ENCODE results near the gene TCTN1.

The TCTN1 gene

DNA sequence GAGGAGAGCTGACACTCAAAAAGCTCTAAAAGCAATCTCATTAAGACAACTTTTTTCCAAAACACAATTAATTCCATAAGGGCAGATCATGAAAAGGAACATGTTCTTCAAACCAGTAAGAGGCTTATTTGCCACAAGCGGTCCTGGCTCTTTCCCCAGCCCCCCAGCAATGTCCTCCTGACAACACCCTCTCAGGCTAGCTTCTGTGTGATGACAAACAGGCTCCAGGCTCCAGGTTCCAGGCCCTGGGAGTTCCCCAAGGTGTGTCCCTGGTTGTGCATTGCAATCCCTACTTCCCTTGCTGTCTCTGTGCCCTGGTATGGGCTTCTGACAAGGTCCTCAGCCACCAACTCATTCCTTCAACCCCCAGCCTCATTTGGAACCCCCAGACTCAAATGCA is 66.1 kb downstream of the TCTN1 start:
- DNase-seq (ENCODE audit: low read depth in 3 of 3) = no peak

DNA sequence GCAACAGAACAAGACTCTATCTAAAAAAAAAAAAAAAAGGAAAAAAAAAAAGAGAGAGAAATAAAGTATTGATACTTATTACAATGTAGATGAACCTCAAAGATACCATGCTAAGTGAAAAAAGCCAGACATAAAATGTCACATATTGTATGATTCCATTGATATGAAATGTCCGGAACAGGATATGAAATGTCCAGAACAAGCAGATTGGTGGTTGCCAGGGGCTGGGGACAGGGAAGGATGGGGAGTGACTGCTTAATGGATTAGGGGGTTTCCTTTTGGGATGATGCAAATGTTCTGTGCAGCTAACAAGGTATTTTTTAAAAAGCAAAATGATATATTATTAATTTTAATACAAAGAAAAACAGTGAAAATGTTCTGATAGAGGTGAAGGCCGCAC is 70.0 kb downstream of the TCTN1 start:
- no peak for DNase-seq (ENCODE audit: low read depth in 3 of 3)

DNA sequence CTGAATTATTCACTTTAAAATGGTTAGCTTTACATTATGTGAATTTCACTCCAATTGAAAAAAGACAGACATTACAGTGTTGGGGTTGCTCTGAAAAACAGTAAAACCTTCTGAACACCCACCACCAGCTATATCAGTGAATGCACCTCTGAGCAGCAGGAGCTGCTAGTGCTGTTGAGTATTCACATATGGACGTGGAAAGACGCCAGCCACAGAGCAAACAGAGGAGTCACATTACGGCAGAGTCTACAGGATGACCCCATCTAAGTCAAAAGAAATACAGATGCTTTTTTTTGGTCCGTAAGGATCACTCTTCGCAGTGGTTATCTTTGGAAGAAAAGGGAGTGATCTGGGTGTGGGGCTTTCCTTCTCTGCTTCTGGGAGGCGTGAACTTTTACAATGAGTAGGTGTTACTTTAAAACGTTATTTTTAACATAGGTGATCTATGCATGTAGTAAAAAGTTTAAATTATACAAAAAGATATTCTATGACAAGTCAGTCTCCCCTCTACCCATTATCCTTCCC is 70.4 kb downstream of the TCTN1 start:
- DNase-seq (ENCODE audit: low read depth in 3 of 3) = no peak

DNA sequence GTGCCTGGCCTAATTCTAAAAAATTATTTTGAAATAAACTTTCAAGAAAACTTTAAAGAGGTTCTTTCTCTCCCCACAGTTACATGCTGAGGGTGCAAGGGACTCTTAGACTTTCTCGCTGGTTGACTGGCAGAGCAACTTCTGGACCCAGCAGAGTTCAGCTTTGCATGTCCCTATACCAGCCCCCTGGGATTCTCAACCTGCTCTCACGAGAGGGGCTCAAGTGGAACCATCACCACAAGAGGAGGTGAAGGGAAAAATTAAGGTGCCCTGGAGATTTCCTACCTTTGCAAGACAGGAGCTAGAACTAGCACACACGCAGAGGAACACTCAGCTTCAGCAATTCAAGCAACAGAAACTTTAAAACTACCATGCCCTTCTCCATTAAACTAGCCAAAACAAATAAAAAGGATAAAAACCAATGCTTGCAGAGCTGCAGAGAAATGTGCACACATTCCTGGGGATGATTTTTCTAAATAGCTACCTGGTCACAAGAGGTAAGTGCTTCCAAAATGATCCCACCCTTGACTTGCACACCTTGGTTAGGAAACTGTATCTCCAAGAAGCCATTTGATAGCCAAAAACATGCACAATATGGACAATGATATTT is 72.5 kb downstream of the TCTN1 start:
- DNase-seq (ENCODE audit: low read depth in 3 of 3) = no peak

DNA sequence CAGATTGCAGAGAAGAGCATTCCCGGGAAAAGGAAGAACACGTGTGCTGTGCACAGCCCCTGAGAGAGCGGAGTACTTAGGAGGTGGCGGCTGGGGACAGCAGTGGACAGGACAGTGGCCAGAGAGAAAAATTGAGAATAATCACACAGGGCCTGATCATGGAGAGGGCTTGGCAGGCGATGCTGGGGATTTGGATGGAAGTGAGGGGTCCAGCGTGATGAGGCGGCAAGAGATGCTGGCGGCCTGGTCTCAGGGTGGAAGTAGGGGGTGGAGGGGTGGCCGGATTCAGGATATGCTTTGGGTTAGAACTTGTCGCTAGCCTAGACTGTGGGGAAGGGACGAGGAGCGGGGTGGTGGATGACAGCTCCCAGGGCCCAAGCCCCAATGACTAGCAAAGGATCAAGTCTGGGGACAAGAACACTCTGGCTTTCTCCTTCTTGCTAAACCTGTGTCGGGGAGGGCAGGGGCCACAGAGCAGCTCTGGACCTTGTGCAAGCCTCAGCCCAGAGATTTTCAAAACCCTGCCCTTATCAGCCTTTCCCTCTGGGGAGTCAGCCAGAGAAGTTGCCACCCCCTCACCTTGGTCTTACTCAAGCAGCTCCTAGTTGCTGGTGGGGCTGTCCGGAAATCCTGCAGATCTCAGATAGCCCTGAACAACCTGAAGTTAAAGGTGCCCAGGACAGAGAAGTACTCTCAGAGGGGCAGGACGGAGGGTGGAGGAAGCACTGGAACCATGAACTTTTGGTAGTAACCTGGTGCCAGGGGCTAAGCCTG is 73.7 kb downstream of the TCTN1 start:
- DNase-seq (ENCODE audit: low read depth in 3 of 3) = no peak

DNA sequence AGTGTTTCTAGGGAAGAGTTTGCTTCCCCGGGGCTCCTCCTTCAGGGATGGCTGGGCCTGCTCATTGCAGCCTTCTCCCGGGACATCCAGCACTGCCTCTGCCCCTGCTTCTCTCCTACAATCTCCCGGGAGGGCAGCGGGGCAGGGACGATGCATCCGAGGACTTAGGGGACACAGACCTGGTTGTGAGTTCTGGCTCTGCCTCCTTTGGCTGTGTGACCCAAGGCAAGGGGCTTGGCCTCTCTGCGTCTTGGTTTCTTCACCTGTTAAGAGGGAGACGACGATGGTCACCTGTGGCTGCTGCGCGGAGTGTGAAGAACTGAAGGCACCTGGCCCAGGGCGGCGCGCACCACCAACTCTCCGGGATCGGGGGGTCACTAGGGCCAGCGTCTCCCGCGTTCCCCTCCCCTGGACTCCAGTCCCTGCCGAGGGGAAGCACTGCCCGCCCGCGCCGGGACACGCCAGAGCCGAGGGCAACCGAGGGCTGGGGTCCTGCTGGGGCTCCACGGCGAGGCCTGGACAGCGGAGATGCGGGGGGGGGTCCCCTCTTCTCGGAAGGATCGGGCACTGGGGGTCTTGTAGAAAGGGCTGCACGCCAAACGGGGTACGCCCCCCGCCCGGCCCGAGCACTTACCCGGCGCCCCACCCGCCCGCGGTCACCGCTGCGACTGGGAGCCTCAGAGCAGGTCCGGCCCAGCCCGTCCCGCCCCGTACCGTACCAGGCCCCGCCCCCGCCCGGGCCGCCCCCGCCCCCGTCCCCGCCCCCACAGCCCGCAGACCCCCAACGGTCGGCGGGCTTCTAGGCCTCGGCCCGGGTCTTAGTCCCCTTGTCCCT is 74.7 kb downstream of the TCTN1 start, which contains the start of gene HVCN1:
Gene HVCN1, minus strand, starts transcription at position 670 of the 835 bp plus-strand sequence. CDS start 5,870 bp downstream, outside the sequence.
- DNase-seq (ENCODE audit: low read depth in 3 of 3) = no peak

DNA sequence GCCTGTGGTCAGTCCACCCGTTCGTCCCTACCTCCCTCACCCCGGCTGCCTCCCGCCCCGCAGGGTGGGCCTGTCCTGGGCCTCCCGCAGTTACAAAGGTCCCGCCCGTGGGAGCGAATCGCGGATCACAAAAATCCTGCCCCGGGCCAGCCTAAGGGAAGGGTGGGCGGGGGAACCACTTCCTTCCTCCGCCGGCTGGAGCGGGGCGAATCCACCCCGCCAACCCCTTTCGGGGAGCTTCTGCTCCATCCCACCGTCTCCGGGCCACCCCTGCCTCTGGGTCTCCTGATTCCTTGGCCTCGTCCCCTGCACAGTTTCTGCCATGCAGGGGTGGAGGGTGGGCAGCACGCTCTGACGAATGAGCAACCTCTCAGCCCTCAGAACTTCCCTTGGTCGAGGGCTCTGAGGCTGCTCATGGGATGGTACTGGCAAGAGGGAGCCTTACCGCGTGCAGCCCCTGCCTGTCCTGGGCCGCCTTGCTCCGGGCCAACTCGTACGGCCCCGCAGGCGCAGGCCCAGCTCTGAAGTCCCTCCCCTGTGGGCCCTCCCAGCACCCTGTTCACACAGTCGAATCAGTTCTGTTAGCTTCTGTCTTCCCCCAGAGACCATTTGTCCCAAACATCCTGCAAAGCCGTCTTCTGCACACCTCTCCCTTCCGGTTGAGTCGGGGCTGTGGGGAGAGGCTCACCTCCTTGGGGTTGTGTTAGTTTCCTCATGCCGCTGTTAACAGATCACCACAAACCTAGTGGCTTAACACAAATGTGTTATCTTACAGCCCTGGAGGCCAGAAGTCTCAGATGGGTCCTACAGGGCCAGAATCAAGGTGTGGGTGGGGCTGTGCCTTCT is 75.6 kb downstream of the TCTN1 start:
- peak in 2 of 3 experiments; percentile 3 to 47 for DNase-seq (ENCODE audit: low read depth in 3 of 3)

DNA sequence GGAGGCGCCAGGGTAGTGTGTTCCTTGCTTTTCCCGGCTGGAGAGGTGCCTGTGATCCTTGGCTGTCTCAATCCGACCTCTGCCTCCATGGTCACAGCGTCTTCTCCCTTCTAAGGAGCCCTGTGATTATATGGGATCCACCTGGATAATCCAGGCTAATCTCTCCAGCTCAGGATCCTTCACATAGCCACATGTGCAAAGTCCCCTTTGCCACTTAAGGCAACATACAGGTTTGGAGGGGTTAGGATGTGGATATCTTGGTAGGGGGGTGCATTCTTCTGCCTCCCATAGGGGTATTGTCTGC is 76.2 kb downstream of the TCTN1 start:
- DNase-seq (ENCODE audit: low read depth in 3 of 3) = no peak

DNA sequence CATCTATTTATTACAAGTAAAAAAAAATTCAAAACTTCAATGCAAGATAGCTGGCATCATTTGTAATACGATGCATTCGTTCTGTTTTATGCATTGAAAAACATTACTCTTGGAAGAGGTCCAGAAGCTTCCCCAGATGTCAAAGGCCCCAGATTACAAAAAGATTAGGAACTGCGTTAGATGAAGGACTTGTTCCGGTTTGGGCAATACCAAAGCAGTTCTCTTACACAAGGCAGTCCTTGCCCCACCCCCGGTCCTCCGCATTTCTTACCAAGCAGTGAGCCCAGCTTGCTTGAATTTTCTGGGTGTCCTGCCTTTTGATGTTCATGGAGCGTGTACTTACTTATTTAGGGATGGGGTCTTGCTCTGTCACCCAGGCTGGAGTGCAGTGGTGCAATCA is 79.8 kb downstream of the TCTN1 start:
- DNase-seq (ENCODE audit: low read depth in 3 of 3) = no peak

DNA sequence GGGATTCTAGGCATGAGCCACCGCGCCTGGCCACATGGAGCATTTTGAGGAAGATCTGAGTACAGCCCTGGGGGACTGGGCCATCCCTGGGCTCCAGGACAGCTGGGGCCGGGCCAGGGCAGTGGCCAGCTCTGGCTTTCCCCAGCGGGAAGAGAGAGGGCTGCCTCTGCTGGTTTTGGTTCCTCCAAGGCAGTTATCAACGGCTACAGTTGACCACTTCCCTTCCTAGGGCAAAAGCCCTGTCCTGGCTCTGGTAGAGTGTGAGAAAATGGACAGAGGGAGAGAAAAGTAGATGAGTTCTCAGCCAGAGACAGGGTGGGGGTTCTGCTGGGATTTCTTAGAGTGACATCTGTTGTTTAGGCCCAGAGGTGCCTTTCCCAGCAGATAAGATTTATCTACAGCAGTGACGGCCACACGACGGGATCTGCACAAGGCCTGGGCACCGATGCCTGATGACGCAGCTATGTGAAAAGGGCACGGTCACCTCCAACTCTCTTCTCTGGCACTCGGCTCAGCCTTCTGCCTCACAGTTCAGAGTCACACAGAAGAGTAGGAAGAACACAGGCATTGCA is 80.5 kb downstream of the TCTN1 start:
- DNase-seq (ENCODE audit: low read depth in 3 of 3) = no peak

DNA sequence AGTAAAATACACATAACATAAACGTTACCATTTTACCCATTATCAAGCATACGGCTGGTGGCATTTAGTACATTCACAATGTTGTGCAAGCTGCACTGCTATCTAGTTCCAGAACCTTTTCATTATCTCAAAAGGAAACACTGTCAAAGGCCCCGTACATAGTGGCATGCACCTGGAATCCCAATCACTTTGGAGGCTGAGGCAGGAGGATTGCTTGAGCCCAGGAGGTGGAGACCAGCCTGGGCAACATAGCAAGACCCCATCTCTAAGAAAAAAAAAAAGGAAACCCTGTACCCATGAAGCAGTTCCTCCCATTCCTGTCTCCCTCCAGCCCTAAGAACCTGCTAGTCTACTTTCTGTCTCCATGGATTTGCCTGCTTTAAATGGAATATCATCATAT is 82.4 kb downstream of the TCTN1 start:
- no peak for DNase-seq (ENCODE audit: low read depth in 3 of 3)

DNA sequence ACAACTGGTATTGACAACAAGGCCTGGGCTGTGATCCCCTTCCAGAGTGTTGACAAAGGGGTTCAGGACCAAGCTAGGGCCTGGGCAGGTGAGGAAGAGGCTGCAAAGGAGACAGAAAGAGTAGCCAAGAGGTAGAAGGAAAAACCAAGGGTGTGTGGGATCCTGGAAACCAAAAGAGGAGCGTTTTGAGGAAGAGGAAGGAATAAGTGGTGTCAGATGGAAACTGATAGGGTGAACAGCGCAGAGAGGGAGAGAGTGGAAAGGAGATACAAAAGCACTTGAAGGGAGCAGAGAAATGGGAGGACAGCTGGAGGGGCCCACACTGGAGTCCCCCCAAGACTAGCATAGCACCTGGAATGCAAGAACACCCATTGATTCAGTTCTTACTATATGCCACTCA is 83.3 kb downstream of the TCTN1 start:
- DNase-seq (ENCODE audit: low read depth in 3 of 3) = no peak

DNA sequence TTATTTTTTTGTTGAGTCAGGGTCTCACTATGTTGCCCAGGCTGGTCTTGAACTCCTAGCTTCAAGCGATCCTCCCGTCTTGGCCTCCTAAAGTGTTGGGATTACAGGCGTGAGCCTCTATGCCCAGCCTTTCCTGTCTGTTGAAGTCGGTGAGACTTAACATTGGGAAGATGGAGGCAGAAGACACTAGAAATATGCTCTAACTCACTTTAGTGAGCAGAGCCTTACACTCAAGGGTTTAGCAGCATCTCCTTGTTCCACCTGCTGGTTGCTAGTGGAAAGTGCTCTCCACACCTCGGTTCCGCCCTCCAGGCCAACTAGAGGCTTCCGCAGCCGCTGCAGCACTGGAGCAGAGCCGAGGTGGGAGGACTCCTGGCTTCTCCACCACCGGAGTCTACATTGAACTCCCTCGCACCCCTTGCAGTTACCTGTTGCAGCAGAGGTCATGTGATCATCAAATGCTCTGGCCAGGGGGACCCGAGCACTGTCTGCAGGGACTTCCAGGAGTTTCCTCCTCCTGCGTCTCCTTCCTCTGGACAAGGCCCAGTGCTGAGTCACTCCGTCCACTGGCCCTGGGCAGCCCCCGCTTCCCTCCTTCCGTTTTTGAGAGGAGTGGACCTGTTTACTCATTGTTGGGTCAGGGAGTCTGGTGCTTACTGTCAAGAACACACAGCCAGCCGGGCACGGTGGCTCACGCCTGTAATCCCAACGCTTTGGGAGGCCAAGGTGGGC is 84.4 kb downstream of the TCTN1 start:
- peak; percentile 49 to 77 (median 57) for DNase-seq (ENCODE audit: low read depth in 3 of 3)

Measured in stimulated activated CD4-positive, alpha-beta T cell treated with anti-CD3 and anti-CD28 coated beads, TNF-alpha, amount 100 ng/mL, for 24 hours (primary cell).